Natural killer cell (primary cell): ENCODE data around the gene GPBAR1. TPM values are rescaled to one million over a fixed set of nuclear protein-coding genes. Genes with fewer than 3 reads are reported as not detected.

Experiments used
- ATAC-seq, 3 donors: fragments of 150-1000 bp in 2 of 3; fragments of 200-7000 bp in 1 of 3; cut with Tn5 transposase; 1 replicate in 1 of 3; 2 replicates in 2 of 3; pipeline ENCODE4 v1.10.0; 2021; ENCODE audit warnings: mild to moderate bottlenecking in 2 of 3, moderate library complexity in 2 of 3
- DNase-seq, 2 donors: peaks; one replicate each; pipeline versions ENCODE4 v3.0.0 to v3.0.0-alpha.2; 2013 to 2021; ENCODE audit warnings: mixed read lengths in 1 of 2
- H3K27ac ChIP-seq: one replicate; pipeline ENCODE4 v1.5.1; 2013; ENCODE audit warnings: mild to moderate bottlenecking, low read length
- H3K27me3 ChIP-seq: one replicate; pipeline ENCODE4 v1.6.1; 2013; ENCODE audit warnings: low read length; ENCODE audit not compliant: control insufficient read depth, insufficient read depth
- H3K36me3 ChIP-seq: one replicate; pipeline ENCODE4 v1.6.1; 2013; ENCODE audit warnings: low read length; ENCODE audit not compliant: control insufficient read depth, insufficient read depth
- H3K4me1 ChIP-seq: one replicate; pipeline ENCODE4 v1.6.1; 2013; ENCODE audit warnings: low read length; ENCODE audit not compliant: control insufficient read depth, insufficient read depth
- H3K4me3 ChIP-seq: one replicate; pipeline ENCODE4 v1.5.1; 2013; ENCODE audit warnings: low read length
- H3K9me3 ChIP-seq: one replicate; pipeline ENCODE4 v1.6.1; 2013; ENCODE audit warnings: low read length; ENCODE audit not compliant: control insufficient read depth, insufficient read depth
- H3K27ac Mint-ChIP-seq, 2 donors: one replicate each; pipeline ENCODE4 v1.8.0; 2022; ENCODE audit warnings: mild to moderate bottlenecking in 2 of 2, mixed read lengths in 2 of 2, moderate library complexity in 1 of 2
- H3K27me3 Mint-ChIP-seq, 2 donors: one replicate each; pipeline ENCODE4 v1.8.0; 2022; ENCODE audit warnings: low read depth in 2 of 2, mixed read lengths in 2 of 2
- H3K36me3 Mint-ChIP-seq: one replicate; pipeline ENCODE4 v1.8.0; 2022; ENCODE audit warnings: mixed read lengths
- H3K4me1 Mint-ChIP-seq, 2 donors: one replicate each; pipeline ENCODE4 v1.8.0; 2022; ENCODE audit warnings: mixed read lengths in 2 of 2
- H3K4me3 Mint-ChIP-seq: one replicate; pipeline ENCODE4 v1.8.0; 2022; ENCODE audit warnings: mild to moderate bottlenecking, moderate library complexity, mixed read lengths
- H3K9me3 Mint-ChIP-seq, 2 donors: one replicate each; pipeline ENCODE4 v1.8.0; 2022; ENCODE audit warnings: mixed read lengths in 2 of 2
- WGBS: methylation state at CpG from one replicate; pipeline ENCODE4 v1.1.7; 2013; ENCODE audit warnings: missing lambda C conversion rate; ENCODE audit not compliant: insufficient coverage; 5-methylcytosine and 5-hydroxymethylcytosine counted together
- intact Hi-C: fragments of 100-400 bp; cut with micrococcal nuclease; formaldehyde crosslinking; loops from one replicate; pipeline ENCODE4 v1.14.2; 2022
- total RNA-seq, 4 donors: library from RNA; stranded (reverse); fragments of 120-200 nt in 1 of 4; gene quantifications; one replicate each; pipeline versions ENCODE4 v1.2.3 to v1.2.4, GENCODE V29; 2013 to 2022
- TF ChIP-seq, protein P1 (sequence below): fragments of 200-600 bp; IDR thresholded peaks from one replicate; pipeline ENCODE4 v1.8.0; 2022; ENCODE audit warnings: antibody characterized with exemption

The GPBAR1 gene
- total RNA-seq, 3 donors from 2014 or later (not counting 1 experiment from before 2014, with no cell fraction given) = 1.4 to 3.3 (median 2.6) TPM

DNA sequence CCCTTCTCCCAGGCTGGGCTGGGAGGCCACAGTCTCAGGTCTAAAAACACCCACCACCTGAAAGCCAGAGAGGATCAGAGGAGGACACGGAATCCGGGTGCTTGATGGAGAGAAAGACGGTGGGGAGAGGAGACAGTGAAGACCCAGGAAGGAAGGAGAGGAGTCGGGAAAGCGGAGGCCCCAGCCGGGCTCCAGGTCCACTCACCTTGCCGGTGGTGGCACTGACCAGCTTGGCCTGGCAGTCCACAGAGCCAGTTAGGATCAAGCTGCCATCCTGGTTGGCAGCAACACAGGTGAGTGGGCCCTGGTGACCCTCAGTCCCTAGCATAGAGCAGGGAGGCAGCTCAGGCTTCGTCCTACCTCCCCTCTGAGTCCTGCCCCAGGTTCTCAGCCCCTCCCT lies 4.8 kb downstream of the GPBAR1 start:
- Histone ChIP-seq H3K36me3 (peaks cover 46% of the 10 kb centered on the region), H3K27ac (no peak overlapping the region), H3K9me3 (no peaks in the 10 kb centered on the region), H3K4me3 (no peak overlapping the region), H3K4me1 (peaks cover 48% of the 10 kb centered on the region), H3K27me3 (no peaks in the 10 kb centered on the region)
- no peak for DNase-seq
- Mint-ChIP-seq H3K4me1 (peaks cover 21 to 43% of the 10 kb centered on the region in 2 donors), H3K27ac (peak overlapping the region in 1 of 2 donors; percentile 60), H3K4me3 (no peak overlapping the region), H3K9me3 (no peaks in the 10 kb centered on the region), H3K36me3 (no peaks in the 10 kb centered on the region), H3K27me3 (no peaks in the 10 kb centered on the region)
- TF ChIP-seq, protein P1, sequence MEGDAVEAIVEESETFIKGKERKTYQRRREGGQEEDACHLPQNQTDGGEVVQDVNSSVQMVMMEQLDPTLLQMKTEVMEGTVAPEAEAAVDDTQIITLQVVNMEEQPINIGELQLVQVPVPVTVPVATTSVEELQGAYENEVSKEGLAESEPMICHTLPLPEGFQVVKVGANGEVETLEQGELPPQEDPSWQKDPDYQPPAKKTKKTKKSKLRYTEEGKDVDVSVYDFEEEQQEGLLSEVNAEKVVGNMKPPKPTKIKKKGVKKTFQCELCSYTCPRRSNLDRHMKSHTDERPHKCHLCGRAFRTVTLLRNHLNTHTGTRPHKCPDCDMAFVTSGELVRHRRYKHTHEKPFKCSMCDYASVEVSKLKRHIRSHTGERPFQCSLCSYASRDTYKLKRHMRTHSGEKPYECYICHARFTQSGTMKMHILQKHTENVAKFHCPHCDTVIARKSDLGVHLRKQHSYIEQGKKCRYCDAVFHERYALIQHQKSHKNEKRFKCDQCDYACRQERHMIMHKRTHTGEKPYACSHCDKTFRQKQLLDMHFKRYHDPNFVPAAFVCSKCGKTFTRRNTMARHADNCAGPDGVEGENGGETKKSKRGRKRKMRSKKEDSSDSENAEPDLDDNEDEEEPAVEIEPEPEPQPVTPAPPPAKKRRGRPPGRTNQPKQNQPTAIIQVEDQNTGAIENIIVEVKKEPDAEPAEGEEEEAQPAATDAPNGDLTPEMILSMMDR = no peak
- 94% methylated on average over 8 of the region's 8 CpGs for WGBS
- intact Hi-C loops = no loop called here
- ATAC-seq = no peak

DNA sequence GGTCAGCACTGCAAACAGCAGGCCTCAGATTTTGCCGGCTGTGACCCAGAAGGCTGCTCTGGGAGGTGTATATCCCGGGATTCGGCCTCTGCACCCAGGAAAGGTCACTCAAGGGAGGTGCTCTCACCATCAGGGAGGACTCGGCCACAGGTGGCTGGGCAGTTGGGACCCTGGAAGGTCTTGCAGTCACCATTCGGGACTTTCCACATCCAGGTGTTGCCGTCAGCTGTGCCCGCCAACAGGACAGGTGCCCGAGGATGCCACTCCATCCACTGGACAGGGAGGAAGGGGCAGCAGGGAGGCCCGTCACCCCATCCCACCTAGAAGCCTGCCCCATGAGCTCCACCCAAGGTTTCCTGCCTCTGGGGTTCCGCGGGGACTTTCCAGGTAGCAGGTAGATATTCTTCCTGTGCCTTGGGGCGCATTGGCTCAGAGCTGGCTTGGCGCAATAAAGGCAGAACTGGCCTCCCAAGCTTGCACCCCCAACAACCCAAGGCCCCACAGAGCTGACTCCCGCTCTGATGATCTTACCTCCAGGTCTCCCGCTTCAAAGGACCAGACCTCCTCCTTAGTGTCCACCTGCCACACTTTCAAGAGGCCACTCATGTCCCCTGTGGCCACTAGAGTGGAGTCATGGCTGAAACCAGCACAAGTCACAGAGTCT lies 5.6 kb downstream of the GPBAR1 start:
- H3K27ac ChIP-seq = no peak overlapping the region
- no peaks in the 10 kb centered on the region for H3K9me3 ChIP-seq
- no peak overlapping the region for H3K4me3 Mint-ChIP-seq
- TF ChIP-seq, protein P1 = no peak
- WGBS = 94% methylated on average over 15 of the region's 15 CpGs
- no peaks in the 10 kb centered on the region for H3K36me3 Mint-ChIP-seq
- intact Hi-C loops = no loop called here
- H3K36me3 ChIP-seq = peaks cover 46% of the 10 kb centered on the region
- no peaks in the 10 kb centered on the region for H3K9me3 Mint-ChIP-seq
- H3K4me1 ChIP-seq = peaks cover 48% of the 10 kb centered on the region
- H3K4me3 ChIP-seq = no peak overlapping the region
- ATAC-seq (no peak), DNase-seq (no peak)
- H3K27me3 Mint-ChIP-seq = no peaks in the 10 kb centered on the region
- H3K27ac Mint-ChIP-seq = no peak overlapping the region
- H3K4me1 Mint-ChIP-seq = peaks cover 29 to 52% of the 10 kb centered on the region in 2 donors
- H3K27me3 ChIP-seq = no peaks in the 10 kb centered on the region

DNA sequence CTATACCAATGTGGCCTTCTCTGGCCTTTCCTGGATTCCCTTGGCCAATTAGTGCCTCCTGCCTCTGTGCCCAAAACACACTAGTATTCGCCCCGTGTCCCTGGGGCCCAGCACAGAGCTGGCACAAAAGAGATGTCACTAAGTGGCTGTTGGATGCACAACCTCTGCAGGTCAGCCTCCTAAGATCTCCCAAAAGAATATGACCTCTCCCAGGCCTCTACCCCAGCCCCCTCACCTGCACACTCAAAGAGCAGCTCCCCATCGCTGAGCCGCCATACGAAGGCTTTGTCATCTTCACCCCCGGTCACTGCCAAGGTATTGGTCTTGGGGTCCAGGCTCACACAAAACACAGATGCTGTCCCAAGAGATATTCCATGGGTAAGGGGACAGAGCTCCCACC lies 6.4 kb downstream of the GPBAR1 start:
- H3K27me3 Mint-ChIP-seq = no peaks in the 10 kb centered on the region
- no peak overlapping the region for H3K4me3 ChIP-seq
- H3K36me3 Mint-ChIP-seq = no peaks in the 10 kb centered on the region
- H3K27ac ChIP-seq = no peak overlapping the region
- TF ChIP-seq, protein P1 = no peak
- H3K9me3 ChIP-seq = no peaks in the 10 kb centered on the region
- peak overlapping the region in 1 of 2 donors; percentile 1 for H3K27ac Mint-ChIP-seq
- H3K36me3 ChIP-seq = peaks cover 46% of the 10 kb centered on the region
- no peaks in the 10 kb centered on the region for H3K9me3 Mint-ChIP-seq
- peaks cover 46% of the 10 kb centered on the region for H3K4me1 ChIP-seq
- ATAC-seq (no peak), DNase-seq (no peak)
- H3K4me1 Mint-ChIP-seq = peaks cover 37 to 60% of the 10 kb centered on the region in 2 donors
- 95% methylated on average over 6 of the region's 6 CpGs for WGBS
- H3K27me3 ChIP-seq = no peaks in the 10 kb centered on the region
- no peak overlapping the region for H3K4me3 Mint-ChIP-seq
- intact Hi-C loops = no loop called here
